Fibroblast of the aortic adventitia (primary cell): ENCODE results near the gene SYN1. TPM values are rescaled to one million over a fixed set of nuclear protein-coding genes. Genes with fewer than 3 reads are reported as not detected.

Experiments
- DNase-seq: peaks from one replicate; pipeline ENCODE4 v3.0.0-alpha.2; 2010; ENCODE audit warnings: low read depth
- H3K4me3 ChIP-seq: 2 replicates; pipeline ENCODE4 v1.5.1; 2011; ENCODE audit warnings: low read depth, mild to moderate bottlenecking, control low read depth, low read length, moderate library complexity
- CTCF ChIP-seq: IDR thresholded peaks from 2 replicates; pipeline ENCODE4 v1.5.1; 2011; ENCODE audit warnings: mild to moderate bottlenecking, low read length, control low read depth, inconsistent platforms; ENCODE audit not compliant: insufficient read depth
- small RNA-seq: library from RNA; depleted of rRNA; stranded (forward); fragments of <200 nt; gene quantifications from one replicate; pipeline ENCODE3, GENCODE V24; 2012
- total RNA-seq: library from RNA; depleted of rRNA; stranded (reverse); fragments of >200 nt; gene quantifications from 2 replicates; pipeline ENCODE4 v1.2.3, GENCODE V29; 2012; ENCODE audit warnings: low replicate concordance

SYN1 gene
- total RNA-seq, 1 donor = 0.09 TPM

DNA sequence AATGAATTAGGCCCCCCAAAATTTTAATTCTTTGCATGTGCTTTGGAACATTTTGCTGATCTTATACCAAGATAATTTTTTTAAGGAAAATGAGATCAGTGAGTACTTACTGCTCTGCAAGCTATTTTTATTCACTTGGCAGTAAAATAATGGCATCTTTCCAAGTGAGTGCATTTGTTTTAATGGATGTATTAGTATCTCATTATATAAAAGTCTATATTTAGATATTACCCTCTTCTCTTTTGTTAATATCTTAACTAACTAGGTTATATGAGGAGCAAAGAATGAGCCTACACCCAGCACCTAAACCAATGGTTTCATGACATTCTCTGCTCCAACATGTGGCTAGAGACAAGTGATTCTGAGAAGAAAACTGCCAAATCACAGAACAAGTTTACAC lies 79.8 kb downstream of the SYN1 start:
- DNase-seq = peak; percentile 32
- no peak overlapping the region for H3K4me3 ChIP-seq
- no peak for TF ChIP-seq CTCF

DNA sequence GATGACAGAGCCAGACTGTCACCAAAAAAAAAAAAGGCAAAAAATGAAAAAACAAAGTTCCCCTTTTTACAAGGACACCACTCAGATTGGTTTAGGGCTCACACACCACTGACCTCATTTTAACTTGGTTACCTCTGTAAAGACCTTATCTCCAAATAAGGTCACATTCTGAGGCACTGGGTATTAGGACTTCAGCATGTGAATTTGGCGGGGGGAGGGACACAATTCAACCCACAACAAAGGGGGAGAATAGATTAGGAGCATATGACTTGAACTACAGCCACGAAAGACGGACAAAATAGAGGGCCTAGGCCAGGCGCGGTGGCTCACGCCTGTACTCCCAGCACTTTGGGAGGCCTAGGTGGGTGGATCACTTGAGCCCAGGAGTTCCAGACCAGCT lies 89.6 kb downstream of the SYN1 start:
- no peak for TF ChIP-seq CTCF
- no peak overlapping the region for H3K4me3 ChIP-seq
- DNase-seq = no peak

- no peak for TF ChIP-seq CTCF
- DNase-seq = no peak
- no peak overlapping the region for H3K4me3 ChIP-seq
Observed at GRCh38 chrX:47529548-47529947, 90.1 kb downstream of the SYN1 start.

GRCh38 chrX:47523713-47524166 lies 95.9 kb downstream of the SYN1 start:
- no peak for TF ChIP-seq CTCF
- no peak for DNase-seq
- H3K4me3 ChIP-seq = peak overlapping the region; percentile 61

- peak; percentile 65 for DNase-seq
- peak; percentile 68 for TF ChIP-seq CTCF
- peak overlapping the region; percentile 61 for H3K4me3 ChIP-seq
Observed at GRCh38 chrX:47523297-47523696, 96.4 kb downstream of the SYN1 start.

Small RNA genes within 50 kb of the gene (small RNA-seq; reads per million reads assigned to genes)
- not detected for gene MIR4769

Other genes starting within 250 kb of the SYN1 start
- 1.3 TPM in 1 of 2 replicates, not detected in the other for gene ZNF157, start 249.3 kb downstream of the SYN1 start, total RNA-seq
- 10.1 and 10.5 TPM in 2 replicates for gene ZNF41, start 136.6 kb downstream of the SYN1 start, total RNA-seq
- gene ARAF, start 58.7 kb downstream of the SYN1 start, total RNA-seq = 9.2 and 20.9 TPM in 2 replicates
- 834 and 863 TPM in 2 replicates for gene TIMP1, start 37.4 kb downstream of the SYN1 start, total RNA-seq
- 0.18 TPM in 1 of 2 replicates, not detected in the other for gene CFP, start 10.1 kb upstream of the SYN1 start, total RNA-seq
- gene ELK1, start 30.7 kb upstream of the SYN1 start, total RNA-seq = 13.3 and 22.9 TPM in 2 replicates
- gene UXT, start 39.3 kb upstream of the SYN1 start, total RNA-seq = 64.3 and 151 TPM in 2 replicates
- gene ZNF81, start 217.0 kb upstream of the SYN1 start, total RNA-seq = 6.1 and 6.2 TPM in 2 replicates